T-helper 2 cell (primary cell): Measurements from ENCODE around the gene ENAM.
"Not testable (repeated sequence)": the region's sequence is repeated elsewhere in the genome, so short reads cannot be mapped to it uniquely, and the experiment has no call there.

Experiments
- DNase-seq, 5 experiments: peaks; one replicate each; pipeline versions ENCODE4 v3.0.0 to v3.0.0-alpha.2; 2012 to 2022

Gene ENAM

GRCh38 chr4:70624226-70624793 lies 4.2 kb upstream of the ENAM start:
- no peak for DNase-seq

GRCh38 chr4:70627620-70628019 lies 924 bp upstream of the ENAM start:
- no peak for DNase-seq

GRCh38 chr4:70629469-70630090 lies 1.0 kb downstream of the ENAM start:
- DNase-seq: peak in 1 of 5 experiments; percentile 31

GRCh38 chr4:70630162-70630561 lies 1.6 kb downstream of the ENAM start:
- no peak for DNase-seq

- no peak for DNase-seq
Observed at GRCh38 chr4:70632028-70632427, 3.5 kb downstream of the ENAM start.

- no peak for DNase-seq
Observed at GRCh38 chr4:70634482-70634881, 5.9 kb downstream of the ENAM start.

- DNase-seq: no peak
Observed at GRCh38 chr4:70637239-70637913, 8.8 kb downstream of the ENAM start.

- no peak for DNase-seq
Observed at GRCh38 chr4:70640192-70640591, 11.6 kb downstream of the ENAM start.

- not testable (repeated sequence) for DNase-seq
Observed at GRCh38 chr4:70650741-70651140, 22.2 kb downstream of the ENAM start.

- DNase-seq: peak in 1 of 5 experiments; percentile 32
Observed at GRCh38 chr4:70651864-70652506, 23.4 kb downstream of the ENAM start.

- DNase-seq: no peak
Observed at GRCh38 chr4:70654605-70655011, 26.1 kb downstream of the ENAM start.

GRCh38 chr4:70657326-70657725 lies 28.8 kb downstream of the ENAM start:
- no peak for DNase-seq

- DNase-seq: no peak
Observed at GRCh38 chr4:70658418-70658817, 29.9 kb downstream of the ENAM start.

GRCh38 chr4:70660106-70660505 lies 31.6 kb downstream of the ENAM start:
- DNase-seq: no peak

- DNase-seq: peak in 1 of 5 experiments; percentile 66
Observed at GRCh38 chr4:70661309-70661922, 32.9 kb downstream of the ENAM start.

- no peak for DNase-seq
Observed at GRCh38 chr4:70666369-70666768, 37.8 kb downstream of the ENAM start, which contains the start of gene JCHAIN. JCHAIN (minus strand) TSS chr4:70666508; CDS start chr4:70666490, 18 bp downstream.

GRCh38 chr4:70667740-70668535 lies 39.4 kb downstream of the ENAM start:
- no peak for DNase-seq

- no peak for DNase-seq
Observed at GRCh38 chr4:70670332-70671014, 41.9 kb downstream of the ENAM start.

GRCh38 chr4:70671091-70671490 lies 42.5 kb downstream of the ENAM start:
- DNase-seq: no peak

GRCh38 chr4:70674191-70674590 lies 45.6 kb downstream of the ENAM start:
- no peak for DNase-seq

- DNase-seq: no peak
Observed at GRCh38 chr4:70674731-70675130, 46.2 kb downstream of the ENAM start.
